GM21717 (cell line): ENCODE measurements around the gene NSD1.

ENCODE experiments used
- ATAC-seq: cut with Tn5 transposase; IDR thresholded peaks from one replicate; pipeline ENCODE4 v1.9.1; 2021; ENCODE audit warnings: mild to moderate bottlenecking, moderate library complexity; ENCODE audit not compliant: unreplicated experiment

The NSD1 gene

GRCh38 chr5:177133096-177133852 lies at the start of gene NSD1:
NSD1 (plus strand) TSS chr5:177133773; CDS start chr5:177135104, 1,331 bp downstream.
- peak; percentile 52 for ATAC-seq

- no peak for ATAC-seq
Observed at GRCh38 chr5:177084175-177084574, 49.4 kb upstream of the NSD1 start.

GRCh38 chr5:177085985-177086653 lies 47.5 kb upstream of the NSD1 start:
- ATAC-seq: no peak

- peak; percentile 47 for ATAC-seq
Observed at GRCh38 chr5:177086654-177087397, 46.7 kb upstream of the NSD1 start, which contains the start of gene FGFR4. FGFR4 (plus strand) TSS chr5:177086915; CDS start chr5:177089603, 2,688 bp downstream.

GRCh38 chr5:177087398-177088005 lies 46.1 kb upstream of the NSD1 start:
- ATAC-seq: no peak

GRCh38 chr5:177089127-177089526 lies 44.4 kb upstream of the NSD1 start:
- no peak for ATAC-seq

- no peak for ATAC-seq
Observed at GRCh38 chr5:177089825-177090641, 43.5 kb upstream of the NSD1 start.

- no peak for ATAC-seq
Observed at GRCh38 chr5:177090813-177091212, 42.8 kb upstream of the NSD1 start.

GRCh38 chr5:177091232-177091631 lies 42.3 kb upstream of the NSD1 start:
- no peak for ATAC-seq

GRCh38 chr5:177092178-177093081 lies 41.1 kb upstream of the NSD1 start:
- no peak for ATAC-seq

GRCh38 chr5:177093082-177093712 lies 40.4 kb upstream of the NSD1 start:
- no peak for ATAC-seq

GRCh38 chr5:177093803-177094202 lies 39.8 kb upstream of the NSD1 start:
- ATAC-seq: no peak

GRCh38 chr5:177094224-177095087 lies 39.1 kb upstream of the NSD1 start:
- no peak for ATAC-seq

- no peak for ATAC-seq
Observed at GRCh38 chr5:177095088-177095669, 38.4 kb upstream of the NSD1 start.

- ATAC-seq: no peak
Observed at GRCh38 chr5:177096162-177097015, 37.2 kb upstream of the NSD1 start.
